Suprapubic skin (tissue), 4 donors: ENCODE results near the gene KIAA0825.

ENCODE experiments used
- CTCF ChIP-seq, 2 donors: fragments of 200-600 bp in 1 of 2; fragments of 450-650 bp in 1 of 2; sonication (generic) in 1 of 2; IDR thresholded peaks; one replicate each; pipeline ENCODE4 v1.5.1; 2016 to 2019; ENCODE audit warnings: antibody characterized with exemption in 2 of 2, mild to moderate bottlenecking in 1 of 2, moderate library complexity in 1 of 2
- EP300 ChIP-seq: sonication (generic); formaldehyde crosslinking; IDR thresholded peaks from one replicate; pipeline ENCODE4 v1.6.1; 2017; ENCODE audit warnings: antibody characterized with exemption
- POLR2A ChIP-seq, 2 donors: fragments of 450-650 bp; IDR thresholded peaks; one replicate each; pipeline ENCODE4 v1.6.1; 2017; ENCODE audit warnings: antibody characterized with exemption in 2 of 2, mild to moderate bottlenecking in 2 of 2, moderate library complexity in 2 of 2
- POLR2AphosphoS5 ChIP-seq, 3 donors: sonication (generic); formaldehyde crosslinking; IDR thresholded peaks; one replicate each; pipeline ENCODE4 v1.6.1; 2017; ENCODE audit warnings: antibody characterized with exemption in 3 of 3

- TF ChIP-seq POLR2A (IDR thresholded peaks at IDR 0.05) (no peak), EP300 (no peak), CTCF (IDR thresholded peaks at IDR 0.05) (no peak), POLR2AphosphoS5 (IDR thresholded peaks at IDR 0.05) (no peak)
Measured at GRCh38 chr5:94168151-94168550, 450.3 kb downstream of the KIAA0825 start.
